GM18951 (cell line): ENCODE data around the gene YTHDC1.

Source experiments
- POLR2A ChIP-seq: IDR thresholded peaks from 4 replicates; pipeline ENCODE4 v1.6.1; 2011; ENCODE audit warnings: mild to moderate bottlenecking; ENCODE audit not compliant: insufficient read length, insufficient read depth; ENCODE audit errors: extremely low read depth
- in situ Hi-C: fragments of 300-500 bp; cut with MboI; formaldehyde crosslinking; loops from one replicate; pipeline ENCODE4 v1.12.0; 2022; ENCODE audit warnings: low sequenced_read_pairs, mixed read lengths, inconsistent platforms; ENCODE audit not compliant: unreplicated experiment

YTHDC1 gene

GRCh38 chr4:68264875-68265565, 84.9 kb downstream of the YTHDC1 start:
- no peak for TF ChIP-seq POLR2A
- in situ Hi-C loops, result no loop called here
